SJCRH30 (cell line): ENCODE results near the gene GNAQ. TPM values are rescaled to one million over a fixed set of nuclear protein-coding genes. Genes with fewer than 3 reads are reported as not detected.

Source experiments
- DNase-seq, 2 experiments: peaks; one replicate each; pipeline ENCODE4 v3.0.0-alpha.2; 2015 to 2020
- H3K27ac ChIP-seq: fragments of 250-450 bp; sonication (Bioruptor Pico); 2 replicates; pipeline ENCODE4 v1.5.1; 2020; ENCODE audit warnings: mild to moderate bottlenecking, moderate library complexity
- H3K27me3 ChIP-seq: fragments of 250-450 bp; sonication (Bioruptor Pico); 2 replicates; pipeline ENCODE4 v1.5.1; 2020; ENCODE audit warnings: mild to moderate bottlenecking, moderate library complexity
- H3K36me3 ChIP-seq: fragments of 250-450 bp; sonication (Bioruptor Pico); 2 replicates; pipeline ENCODE4 v1.5.1; 2020; ENCODE audit warnings: mild to moderate bottlenecking, moderate library complexity
- H3K4me1 ChIP-seq: fragments of 250-450 bp; sonication (Bioruptor Pico); 2 replicates; pipeline ENCODE4 v1.5.1; 2020; ENCODE audit warnings: mild to moderate bottlenecking, moderate library complexity
- H3K4me3 ChIP-seq: fragments of 250-450 bp; sonication (Bioruptor Pico); 2 replicates; pipeline ENCODE4 v1.5.1; 2020; ENCODE audit warnings: mild to moderate bottlenecking, moderate library complexity
- H3K9me3 ChIP-seq: fragments of 250-450 bp; sonication (Bioruptor Pico); replicated peaks from 2 replicates; pipeline ENCODE4 v1.5.1; 2020; ENCODE audit warnings: mild to moderate bottlenecking, moderate library complexity
- total RNA-seq: library from RNA; depleted of rRNA; stranded (reverse); fragments of >200 nt; shearing (Covaris generic); gene quantifications from 2 replicates; pipeline ENCODE4 v1.2.3, GENCODE V29; 2014

The GNAQ gene
- total RNA-seq, 1 experiment from 2014 or later: 28.8 TPM

- Histone ChIP-seq H3K4me1 (no peaks in the 10 kb centered on the region), H3K4me3 (no peak overlapping the region), H3K9me3 (no peaks in the 10 kb centered on the region), H3K27ac (no peak overlapping the region), H3K27me3 (no peaks in the 10 kb centered on the region), H3K36me3 (0 out of 2 replicates have a peak, but pooled peaks cover 5% of the 10 kb centered on the region)
- no peak for DNase-seq
Measured at GRCh38 chr9:78001946-78002731, 29.5 kb downstream of the GNAQ start.

GRCh38 chr9:78000221-78000620 is 31.4 kb downstream of the GNAQ start:
- Histone ChIP-seq H3K36me3 (no peaks in the 10 kb centered on the region), H3K4me1 (no peaks in the 10 kb centered on the region), H3K9me3 (no peaks in the 10 kb centered on the region), H3K27ac (no peak overlapping the region), H3K4me3 (no peak overlapping the region), H3K27me3 (no peaks in the 10 kb centered on the region)
- DNase-seq: no peak

- peak in 1 of 2 experiments; percentile 11 for DNase-seq
Measured at GRCh38 chr9:77999231-77999631, 32.4 kb downstream of the GNAQ start.

GRCh38 chr9:77997611-77998284 is 33.9 kb downstream of the GNAQ start:
- Histone ChIP-seq H3K27ac (no peak overlapping the region), H3K36me3 (no peaks in the 10 kb centered on the region), H3K9me3 (no peaks in the 10 kb centered on the region), H3K4me3 (no peak overlapping the region), H3K4me1 (no peaks in the 10 kb centered on the region), H3K27me3 (no peaks in the 10 kb centered on the region)
- no peak for DNase-seq

More at GRCh38 chr9:77999231-77999631, 32.4 kb downstream of the GNAQ start:
- Histone ChIP-seq H3K36me3 (no peaks in the 10 kb centered on the region), H3K4me3 (no peak overlapping the region), H3K4me1 (no peaks in the 10 kb centered on the region), H3K27ac (no peak overlapping the region), H3K9me3 (no peaks in the 10 kb centered on the region), H3K27me3 (no peaks in the 10 kb centered on the region)

- Histone ChIP-seq H3K27ac (no peak overlapping the region), H3K9me3 (0 out of 2 replicates have a peak, but pooled peaks cover 3% of the 10 kb centered on the region), H3K4me3 (no peak overlapping the region), H3K36me3 (peaks cover 6% of the 10 kb centered on the region; the same call in 1 of the 2 replicates), H3K27me3 (no peaks in the 10 kb centered on the region), H3K4me1 (no peaks in the 10 kb centered on the region)
- DNase-seq: no peak
Measured at GRCh38 chr9:77996696-77997095, 34.9 kb downstream of the GNAQ start.

GRCh38 chr9:77991191-77991590 is 40.4 kb downstream of the GNAQ start:
- DNase-seq: no peak
- no peaks in the 10 kb centered on the region for H3K27me3 ChIP-seq
- 0 out of 2 replicates have a peak, but pooled peaks cover 3% of the 10 kb centered on the region for H3K9me3 ChIP-seq
- no peak overlapping the region for H3K27ac ChIP-seq
- H3K36me3 ChIP-seq: peaks cover 6% of the 10 kb centered on the region; the same call in 1 of the 2 replicates
- H3K4me1 ChIP-seq: no peaks in the 10 kb centered on the region
- H3K4me3 ChIP-seq: no peak overlapping the region

GRCh38 chr9:77989909-77990308 is 41.7 kb downstream of the GNAQ start:
- Histone ChIP-seq H3K9me3 (0 out of 2 replicates have a peak, but pooled peaks cover 3% of the 10 kb centered on the region), H3K36me3 (peaks cover 6% of the 10 kb centered on the region; the same call in 1 of the 2 replicates), H3K4me3 (no peak overlapping the region), H3K4me1 (no peaks in the 10 kb centered on the region), H3K27me3 (no peaks in the 10 kb centered on the region), H3K27ac (no peak overlapping the region)
- no peak for DNase-seq

DNA sequence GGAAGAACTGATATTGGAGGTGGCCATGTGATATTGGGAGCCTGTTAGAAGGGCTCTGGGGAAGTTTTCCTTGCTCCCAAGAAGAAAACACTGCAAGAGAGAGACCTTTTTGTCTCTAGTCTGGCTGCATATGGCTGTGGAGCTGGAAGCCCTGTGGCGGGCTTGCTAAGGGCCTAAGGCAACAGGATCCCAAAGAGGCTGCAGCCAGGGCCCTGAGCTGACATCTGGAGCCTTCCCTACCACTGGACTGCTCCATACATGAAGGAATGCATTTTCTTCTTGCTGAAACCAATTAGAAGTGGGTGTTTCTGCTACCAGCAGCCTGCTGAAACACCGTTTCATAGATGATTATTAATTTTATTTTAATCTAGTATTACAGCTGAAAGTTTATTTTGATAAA is 42.2 kb downstream of the GNAQ start:
- no peak for DNase-seq
- Histone ChIP-seq H3K36me3 (peaks cover 6% of the 10 kb centered on the region; the same call in 1 of the 2 replicates), H3K27me3 (no peaks in the 10 kb centered on the region), H3K4me1 (no peaks in the 10 kb centered on the region), H3K27ac (no peak overlapping the region), H3K4me3 (no peak overlapping the region), H3K9me3 (0 out of 2 replicates have a peak, but pooled peaks cover 3% of the 10 kb centered on the region)

GRCh38 chr9:77988630-77989029 is 43.0 kb downstream of the GNAQ start:
- 0 out of 2 replicates have a peak, but pooled peaks cover 3% of the 10 kb centered on the region for H3K9me3 ChIP-seq
- no peak overlapping the region for H3K4me3 ChIP-seq
- H3K36me3 ChIP-seq: peaks cover 6% of the 10 kb centered on the region; the same call in 1 of the 2 replicates
- no peak overlapping the region for H3K27ac ChIP-seq
- H3K27me3 ChIP-seq: no peaks in the 10 kb centered on the region
- no peaks in the 10 kb centered on the region for H3K4me1 ChIP-seq
- DNase-seq: no peak

- H3K36me3 ChIP-seq: peaks cover 6% of the 10 kb centered on the region; the same call in 1 of the 2 replicates
- H3K4me1 ChIP-seq: no peaks in the 10 kb centered on the region
- no peak overlapping the region for H3K27ac ChIP-seq
- 0 out of 2 replicates have a peak, but pooled peaks cover 3% of the 10 kb centered on the region for H3K9me3 ChIP-seq
- DNase-seq: no peak
- H3K4me3 ChIP-seq: no peak overlapping the region
- H3K27me3 ChIP-seq: no peaks in the 10 kb centered on the region
Measured at GRCh38 chr9:77987880-77988525, 43.6 kb downstream of the GNAQ start.

- DNase-seq: no peak
- H3K36me3 ChIP-seq: peaks cover 5% of the 10 kb centered on the region; the same call in 1 of the 2 replicates
- H3K9me3 ChIP-seq: 0 out of 2 replicates have a peak, but pooled peaks cover 3% of the 10 kb centered on the region
- H3K4me3 ChIP-seq: no peak overlapping the region
- no peaks in the 10 kb centered on the region for H3K4me1 ChIP-seq
- H3K27ac ChIP-seq: no peak overlapping the region
- no peaks in the 10 kb centered on the region for H3K27me3 ChIP-seq
Measured at GRCh38 chr9:77987081-77987656, 44.4 kb downstream of the GNAQ start.

GRCh38 chr9:77985996-77986395 is 45.6 kb downstream of the GNAQ start:
- Histone ChIP-seq H3K27me3 (no peaks in the 10 kb centered on the region), H3K9me3 (no peaks in the 10 kb centered on the region), H3K36me3 (no peaks in the 10 kb centered on the region), H3K4me1 (no peaks in the 10 kb centered on the region), H3K27ac (no peak overlapping the region), H3K4me3 (no peak overlapping the region)
- no peak for DNase-seq

DNA sequence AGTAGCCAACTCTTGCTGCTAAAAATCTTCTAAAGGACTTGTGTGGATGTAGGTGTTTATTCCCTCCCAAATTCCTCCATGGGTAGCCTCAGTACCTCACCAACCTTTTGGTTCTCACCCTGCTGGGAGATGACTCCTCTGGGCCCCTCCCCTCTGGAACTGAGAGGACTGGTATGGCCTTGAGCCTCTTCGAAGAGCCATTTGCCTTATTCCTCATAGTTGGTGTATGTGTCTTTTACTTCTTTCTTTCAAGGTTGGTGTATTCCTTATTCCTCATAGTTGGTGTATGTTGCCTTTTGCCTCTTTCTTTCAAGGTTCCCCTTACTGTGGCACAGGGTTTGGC is 48.3 kb downstream of the GNAQ start:
- no peaks in the 10 kb centered on the region for H3K9me3 ChIP-seq
- DNase-seq: no peak
- H3K4me3 ChIP-seq: no peak overlapping the region
- no peaks in the 10 kb centered on the region for H3K27me3 ChIP-seq
- no peak overlapping the region for H3K27ac ChIP-seq
- H3K36me3 ChIP-seq: no peaks in the 10 kb centered on the region
- H3K4me1 ChIP-seq: no peaks in the 10 kb centered on the region

DNA sequence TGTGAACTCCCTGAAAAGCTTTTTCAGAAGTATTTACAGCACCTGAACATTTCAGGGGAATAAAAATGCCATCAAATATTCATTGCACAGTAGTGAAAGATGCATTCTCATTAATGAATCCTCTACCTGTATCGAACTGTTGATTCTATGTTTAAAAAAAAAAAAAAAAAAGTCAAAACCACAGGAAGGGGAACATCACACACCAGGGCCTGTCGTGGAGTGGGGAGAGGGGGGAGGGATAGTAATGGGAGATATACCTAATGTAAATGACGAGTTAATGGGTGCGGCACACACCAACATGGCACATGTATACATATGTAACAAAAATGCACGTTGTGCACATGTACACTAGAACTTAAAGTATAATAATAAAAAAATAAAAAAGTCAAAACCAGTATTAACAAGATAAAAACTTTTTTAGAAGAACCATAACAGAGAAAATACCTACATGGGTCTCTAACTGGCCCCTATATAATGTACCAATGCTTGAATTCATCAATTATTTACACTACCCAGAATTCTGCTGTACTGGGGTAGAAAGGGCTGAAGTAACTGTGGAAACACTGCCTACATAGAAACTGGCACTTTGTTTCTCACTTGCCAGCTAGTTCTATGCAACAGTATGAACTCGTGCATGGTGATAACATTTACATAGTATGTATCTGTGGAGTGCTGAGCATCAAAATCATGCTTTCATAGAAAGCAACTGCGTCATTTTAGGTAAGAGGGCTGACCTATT is 48.9 kb downstream of the GNAQ start:
- DNase-seq: no peak
- Histone ChIP-seq H3K9me3 (no peaks in the 10 kb centered on the region), H3K4me1 (no peaks in the 10 kb centered on the region), H3K27me3 (no peaks in the 10 kb centered on the region), H3K27ac (no peak overlapping the region), H3K36me3 (no peaks in the 10 kb centered on the region), H3K4me3 (no peak overlapping the region)
